GM10266 (cell line): ENCODE results near the gene LOC101059915.
"Not testable (repeated sequence)": the region's sequence is repeated elsewhere in the genome, so short reads cannot be mapped to it uniquely, and the experiment has no call there.

Experiments used
- DNase-seq: peaks from one replicate; pipeline ENCODE4 v3.0.0; 2012; ENCODE audit errors: extremely low spot score

LOC101059915 gene

GRCh38 chrX:71702853-71703252, 35.5 kb downstream of the LOC101059915 start:
- not testable (repeated sequence) for DNase-seq

DNA sequence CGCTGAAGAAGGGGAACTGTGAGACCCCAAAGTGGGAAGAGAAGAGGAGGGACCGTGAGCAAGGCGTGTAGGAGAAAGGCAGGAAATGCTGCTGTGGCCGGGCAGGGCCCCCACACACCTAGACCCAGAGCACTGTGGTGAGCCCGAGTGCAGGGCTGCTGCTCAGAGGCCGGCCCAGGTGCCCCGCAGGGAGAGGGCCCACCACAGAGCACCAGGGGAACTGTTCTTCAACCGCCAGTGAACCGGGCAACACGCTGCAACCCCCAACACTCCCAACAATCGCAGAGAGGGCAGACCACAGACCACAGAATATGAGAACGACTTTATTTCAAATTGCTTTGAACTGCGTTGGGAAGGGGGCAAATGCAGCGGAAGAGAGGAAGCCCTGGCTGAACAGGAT, 46.7 kb downstream of the LOC101059915 start:
- not testable (repeated sequence) for DNase-seq

GRCh38 chrX:71715551-71715950, 48.2 kb downstream of the LOC101059915 start:
- not testable (repeated sequence) for DNase-seq

GRCh38 chrX:71716323-71716722, 49.0 kb downstream of the LOC101059915 start:
- DNase-seq = not testable (repeated sequence)

- not testable (repeated sequence) for DNase-seq
These were observed 50.8 kb downstream of the LOC101059915 start, which contains the start of gene CXorf49 for GRCh38 chrX:71718185-71718584. CXorf49 (minus strand) TSS chrX:71718285; CDS start chrX:71718151, 134 bp downstream.

GRCh38 chrX:71719195-71719594, 51.8 kb downstream of the LOC101059915 start:
- not testable (repeated sequence) for DNase-seq

GRCh38 chrX:71720289-71720886, 53.0 kb downstream of the LOC101059915 start:
- not testable (repeated sequence) for DNase-seq
